ENCODE measurements around the gene FRMD4A. TPM values are rescaled to one million over a fixed set of nuclear protein-coding genes. Genes with fewer than 3 reads are reported as not detected.

The FRMD4A gene
- polyA plus RNA-seq, 1 of the 3 experiments (the other 2 are of a cell fraction): 37.7 TPM

DNA sequence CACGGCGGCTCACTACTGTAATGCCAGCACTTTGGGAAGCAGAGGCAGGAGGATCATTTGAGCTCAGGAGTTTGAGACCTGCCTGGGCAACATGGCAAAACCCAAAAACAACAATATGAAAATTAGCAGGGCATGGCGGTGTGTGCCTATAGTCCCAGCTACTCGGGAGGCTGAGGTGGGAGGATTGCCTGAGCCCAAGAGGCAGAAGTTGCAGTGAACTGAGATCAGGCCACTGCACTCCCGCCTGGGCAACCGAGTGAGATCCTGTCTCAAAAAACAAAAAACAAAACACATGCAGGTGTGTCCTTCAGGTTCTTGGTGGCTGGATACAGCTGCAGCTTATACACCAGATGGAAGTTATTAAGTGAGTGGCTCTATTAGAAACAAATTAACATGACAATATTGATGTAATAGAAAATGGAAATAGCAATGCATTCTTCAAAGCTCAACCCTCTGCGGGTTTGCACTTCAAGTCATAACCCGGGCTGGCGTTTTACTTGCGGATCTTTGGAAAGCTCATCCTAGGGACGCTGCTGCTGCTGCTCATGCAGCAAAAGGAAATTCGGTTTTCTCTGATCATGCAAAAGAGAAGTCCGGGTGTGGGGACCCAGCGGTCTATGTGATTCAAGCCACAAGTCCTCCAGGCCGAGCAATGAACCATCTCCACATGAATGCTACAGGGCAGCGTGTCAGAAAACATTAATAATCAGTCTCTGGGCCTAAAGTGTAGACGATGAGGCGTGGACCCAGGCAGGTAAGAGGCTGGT, 462.0 kb downstream of the FRMD4A start:
- CTCF ChIA-PET: interaction anchor here (0.9 kb wide), 1 partner anchor 419 kb away, joined by 3 read pairs; no protein-coding TSS in a partner anchor
- Histone ChIP-seq H3F3A (replicated peaks; ENCODE audit: insufficient read depth) (peaks cover 15% of the 10 kb centered on the region), H3K27ac (ENCODE audit: low read depth in 2 of 2, low read length in 1 of 2) (no peak overlapping the region), H3K27me3 (ENCODE audit: insufficient read depth) (no peaks in the 10 kb centered on the region), H4K20me1 (ENCODE audit: insufficient read depth) (no peaks in the 10 kb centered on the region), H3K4me2 (no peak overlapping the region), H3K9me2 (no peaks in the 10 kb centered on the region), H3K79me2 (ENCODE audit: insufficient read depth) (peaks cover 96% of the 10 kb centered on the region), H2AFZ (ENCODE audit: low read depth) (no peak overlapping the region), H3K9me3 (no peaks in the 10 kb centered on the region), H3K36me3 (replicated peaks in 1 of 2; ENCODE audit: control insufficient read depth in 1 of 2, insufficient read depth in 2 of 2, low read length in 1 of 2) (peaks cover 0 to 22% of the 10 kb centered on the region in 2 experiments), H3K4me1 (ENCODE audit: control insufficient read depth in 1 of 2, insufficient read depth in 2 of 2, low read depth in 1 of 2, low read length in 1 of 2) (peaks cover 17 to 23% of the 10 kb centered on the region in 2 experiments; a peak in 2 of 4 replicates), H3K9ac (no peak overlapping the region), H3K4me3 (ENCODE audit: low read depth in 2 of 2, low read length in 1 of 2) (no peak overlapping the region)
- 85% methylated on average over 18 of the region's 18 CpGs for WGBS (ENCODE audit: low lambda C conversion rate)
- no peak for DNase-seq
- TF ChIP-seq ELF1 (IDR thresholded peaks at IDR 0.05): no peak
- TF ChIP-seq CHD2 (IDR thresholded peaks at IDR 0.05; ENCODE audit: low read length, partially characterized antibody): no peak
- TF ChIP-seq SIN3A (IDR thresholded peaks at IDR 0.05; ENCODE audit: borderline replicate concordance, low read depth, low read length): no peak
- TF ChIP-seq USF1 (IDR thresholded peaks at IDR 0.05; ENCODE audit: borderline replicate concordance, low read depth): no peak
- TF ChIP-seq, protein P1, sequence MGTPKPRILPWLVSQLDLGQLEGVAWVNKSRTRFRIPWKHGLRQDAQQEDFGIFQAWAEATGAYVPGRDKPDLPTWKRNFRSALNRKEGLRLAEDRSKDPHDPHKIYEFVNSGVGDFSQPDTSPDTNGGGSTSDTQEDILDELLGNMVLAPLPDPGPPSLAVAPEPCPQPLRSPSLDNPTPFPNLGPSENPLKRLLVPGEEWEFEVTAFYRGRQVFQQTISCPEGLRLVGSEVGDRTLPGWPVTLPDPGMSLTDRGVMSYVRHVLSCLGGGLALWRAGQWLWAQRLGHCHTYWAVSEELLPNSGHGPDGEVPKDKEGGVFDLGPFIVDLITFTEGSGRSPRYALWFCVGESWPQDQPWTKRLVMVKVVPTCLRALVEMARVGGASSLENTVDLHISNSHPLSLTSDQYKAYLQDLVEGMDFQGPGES (IDR thresholded peaks at IDR 0.05; ENCODE audit: low read depth, low read length): no peak
- POLR2A ChIA-PET: no interaction called here

DNA sequence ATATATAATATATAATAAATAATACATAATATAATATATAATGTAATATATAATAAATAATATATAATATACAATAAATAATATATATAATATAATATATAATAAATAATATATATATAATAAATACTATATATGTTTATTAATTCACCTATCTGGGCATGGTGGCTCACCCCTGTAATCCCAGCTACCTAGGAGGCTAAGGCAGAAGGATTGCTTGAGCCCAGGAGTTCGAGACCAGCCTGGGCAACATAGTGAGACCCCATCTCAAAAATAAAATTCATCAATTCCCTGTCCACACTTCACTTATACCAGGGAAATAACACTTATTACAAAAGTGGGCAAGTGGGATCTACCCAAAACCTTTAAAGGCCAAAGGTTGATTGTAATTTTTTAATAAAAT, 462.9 kb downstream of the FRMD4A start:
- Histone ChIP-seq H4K20me1 (ENCODE audit: insufficient read depth) (no peaks in the 10 kb centered on the region), H3K9me2 (no peaks in the 10 kb centered on the region), H3K4me3 (ENCODE audit: low read depth in 2 of 2, low read length in 1 of 2) (no peak overlapping the region), H3K9ac (no peak overlapping the region), H3K27ac (ENCODE audit: low read depth in 2 of 2, low read length in 1 of 2) (no peak overlapping the region), H3K36me3 (replicated peaks in 1 of 2; ENCODE audit: control insufficient read depth in 1 of 2, insufficient read depth in 2 of 2, low read length in 1 of 2) (peaks cover 0 to 22% of the 10 kb centered on the region in 2 experiments), H3K27me3 (ENCODE audit: insufficient read depth) (no peaks in the 10 kb centered on the region), H3K4me2 (no peak overlapping the region), H3K79me2 (ENCODE audit: insufficient read depth) (peaks cover 96% of the 10 kb centered on the region), H3K4me1 (ENCODE audit: control insufficient read depth in 1 of 2, insufficient read depth in 2 of 2, low read depth in 1 of 2, low read length in 1 of 2) (peaks cover 17 to 23% of the 10 kb centered on the region in 2 experiments; a peak in 2 of 4 replicates), H2AFZ (ENCODE audit: low read depth) (no peak overlapping the region), H3K9me3 (no peaks in the 10 kb centered on the region), H3F3A (replicated peaks; ENCODE audit: insufficient read depth) (peaks cover 15% of the 10 kb centered on the region)
- ChIA-PET POLR2A (no interaction called here), CTCF (interaction anchor here (0.9 kb wide), 1 partner anchor 420 kb away, joined by 3 read pairs; no protein-coding TSS in a partner anchor)
- TF ChIP-seq FOXM1 (IDR thresholded peaks at IDR 0.05; ENCODE audit: low read depth) (no peak), SIN3A (IDR thresholded peaks at IDR 0.05; ENCODE audit: borderline replicate concordance, low read depth, low read length) (no peak), NFIC (IDR thresholded peaks at IDR 0.05; ENCODE audit: borderline replicate concordance) (no peak), FOXJ3 (CRISPR knock-in tag; IDR thresholded peaks at IDR 0.05) (no peak), USF2 (IDR thresholded peaks at IDR 0.05; ENCODE audit: borderline replicate concordance, low read depth, low read length) (no peak), EZH2phosphoT487 (IDR thresholded peaks at IDR 0.05; ENCODE audit: borderline replicate concordance, low read depth) (no peak), REST (IDR thresholded peaks at IDR 0.05; ENCODE audit: low read depth, low read length) (no peak), GATA2 (CRISPR knock-in tag; IDR thresholded peaks at IDR 0.05) (no peak), NRF1 (IDR thresholded peaks at IDR 0.05; ENCODE audit: low read depth, low read length) (no peak), YY1 (IDR thresholded peaks at IDR 0.05; ENCODE audit: low read depth) (no peak), TEAD4 (IDR thresholded peaks at IDR 0.05; ENCODE audit: borderline replicate concordance, insufficient read depth) (no peak), TAF1 (IDR thresholded peaks at IDR 0.05; ENCODE audit: borderline replicate concordance, low read depth, low read length) (no peak), RCOR1 (IDR thresholded peaks at IDR 0.05; ENCODE audit: low read length) (no peak), GABPA (IDR thresholded peaks at IDR 0.05; ENCODE audit: low read depth) (no peak), RXRA (IDR thresholded peaks at IDR 0.05; ENCODE audit: borderline replicate concordance, low read depth) (no peak)
- WGBS (ENCODE audit: low lambda C conversion rate): 96% methylated on average over 1 of the region's 1 CpG
- DNase-seq: no peak
